ENCODE data around the gene IL26.

The IL26 gene

GRCh38 chr12:68225576-68226476 lies at the start of gene IL26:
TSS of gene IL26 (minus strand) at chr12:68225810. CDS start at chr12:68225756, 54 bp downstream.
- Histone ChIP-seq H3K9ac (no peak within 1 kb of the TSS), H3K36me3 (no peaks in the 10 kb centered on the region), H3K27ac (no peak within 1 kb of the TSS), H3K4me1 (peaks cover 0 to 5% (median 0%) of the 10 kb centered on the region in 10 experiments; a peak in 1 of 20 replicates), H3K27me3 (no peaks in the 10 kb centered on the region), H3K4me3 (no peak within 1 kb of the TSS), H3K4me2 (no peak within 1 kb of the TSS), H3K9me3 (replicated peaks in 1 of 11) (no peaks in the 10 kb centered on the region), H4K20me1 (no peaks in the 10 kb centered on the region)
- no peak for TF ChIP-seq Cebpa-rat (IDR thresholded peaks at IDR 0.05)

GRCh38 chr12:68272732-68273131 lies 47.1 kb upstream of the IL26 start:
- Histone ChIP-seq H3K27ac (no peak overlapping the region), H4K20me1 (no peaks in the 10 kb centered on the region), H3K4me3 (no peak overlapping the region), H3K4me2 (no peak overlapping the region), H3K9ac (no peak overlapping the region), H3K27me3 (no peaks in the 10 kb centered on the region), H3K4me1 (no peaks in the 10 kb centered on the region), H3K36me3 (no peaks in the 10 kb centered on the region), H3K9me3 (replicated peaks in 1 of 11) (no peaks in the 10 kb centered on the region)
- TF ChIP-seq Cebpa-rat (IDR thresholded peaks at IDR 0.05): no peak

GRCh38 chr12:68271346-68271745 lies 45.7 kb upstream of the IL26 start:
- no peaks in the 10 kb centered on the region for H3K9me3 ChIP-seq (replicated peaks in 1 of 11)
- no peaks in the 10 kb centered on the region for H3K27me3 ChIP-seq
- TF ChIP-seq Cebpa-rat (IDR thresholded peaks at IDR 0.05): no peak
- H3K27ac ChIP-seq: no peak overlapping the region
- no peaks in the 10 kb centered on the region for H3K4me1 ChIP-seq
- no peak overlapping the region for H3K4me2 ChIP-seq
- no peak overlapping the region for H3K9ac ChIP-seq
- no peaks in the 10 kb centered on the region for H4K20me1 ChIP-seq
- H3K36me3 ChIP-seq: no peaks in the 10 kb centered on the region
- H3K4me3 ChIP-seq: no peak overlapping the region

- TF ChIP-seq Cebpa-rat (IDR thresholded peaks at IDR 0.05): no peak
- no peaks in the 10 kb centered on the region for H3K9me3 ChIP-seq (replicated peaks in 1 of 11)
- H3K27ac ChIP-seq: no peak overlapping the region
Measured at GRCh38 chr12:68270358-68270757, 44.7 kb upstream of the IL26 start.

DNA sequence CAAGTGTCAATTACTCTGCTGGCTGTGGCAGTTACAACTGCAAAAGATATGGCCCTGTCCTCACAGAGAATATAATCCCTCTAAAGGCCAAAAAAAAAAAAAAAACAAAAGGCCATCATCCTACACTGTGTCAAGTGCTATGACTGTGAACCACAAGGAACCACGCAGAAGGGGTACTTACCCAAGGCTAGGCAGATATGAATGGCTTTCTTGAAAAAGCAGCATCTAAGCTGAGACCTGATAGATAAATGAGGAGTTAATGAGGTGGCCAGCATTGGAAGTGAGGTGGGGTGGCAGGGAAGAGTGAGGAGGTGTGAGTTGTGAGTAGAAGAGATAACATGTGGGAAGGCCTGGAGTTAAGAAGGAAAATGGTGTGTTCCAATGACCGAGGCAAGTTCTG lies 44.2 kb upstream of the IL26 start:
- H4K20me1 ChIP-seq: no peaks in the 10 kb centered on the region
- H3K27ac ChIP-seq: no peak overlapping the region
- no peak overlapping the region for H3K4me2 ChIP-seq
- H3K27me3 ChIP-seq: no peaks in the 10 kb centered on the region
- no peaks in the 10 kb centered on the region for H3K4me1 ChIP-seq
- no peaks in the 10 kb centered on the region for H3K9me3 ChIP-seq (replicated peaks in 1 of 11)
- no peak overlapping the region for H3K9ac ChIP-seq
- H3K4me3 ChIP-seq: no peak overlapping the region
- no peaks in the 10 kb centered on the region for H3K36me3 ChIP-seq
- no peak for TF ChIP-seq Cebpa-rat (IDR thresholded peaks at IDR 0.05)

More at GRCh38 chr12:68270358-68270757, 44.7 kb upstream of the IL26 start:
- H3K36me3 ChIP-seq: no peaks in the 10 kb centered on the region
- H3K4me3 ChIP-seq: no peak overlapping the region
- no peaks in the 10 kb centered on the region for H4K20me1 ChIP-seq
- H3K4me2 ChIP-seq: no peak overlapping the region
- H3K9ac ChIP-seq: no peak overlapping the region
- no peaks in the 10 kb centered on the region for H3K27me3 ChIP-seq
- H3K4me1 ChIP-seq: no peaks in the 10 kb centered on the region

DNA sequence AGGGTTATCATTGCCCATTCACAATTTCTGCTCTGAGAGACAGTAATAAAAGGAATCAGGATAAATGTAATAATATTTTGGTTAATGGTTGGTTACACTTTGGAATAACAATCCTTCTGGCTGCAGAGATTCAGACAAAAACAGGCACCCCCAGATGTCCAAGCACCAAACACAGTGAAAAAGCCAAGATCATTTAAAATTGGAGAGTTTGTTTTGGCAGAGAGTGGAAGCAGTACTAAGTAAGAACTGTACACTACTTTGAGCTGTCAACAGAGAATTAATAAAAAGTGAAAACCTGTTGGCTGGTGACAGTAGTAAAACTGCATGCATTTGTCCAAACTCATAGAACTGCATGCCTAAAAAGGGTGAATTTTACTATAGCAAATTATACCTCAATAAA lies 43.4 kb upstream of the IL26 start:
- no peak overlapping the region for H3K27ac ChIP-seq

GRCh38 chr12:68267892-68268396 lies 42.3 kb upstream of the IL26 start:
- Histone ChIP-seq H4K20me1 (no peaks in the 10 kb centered on the region), H3K9me3 (replicated peaks in 1 of 11) (no peaks in the 10 kb centered on the region), H3K36me3 (no peaks in the 10 kb centered on the region), H3K4me3 (no peak overlapping the region), H3K27me3 (no peaks in the 10 kb centered on the region), H3K4me1 (no peaks in the 10 kb centered on the region), H3K27ac (no peak overlapping the region), H3K4me2 (no peak overlapping the region), H3K9ac (no peak overlapping the region)
- no peak for TF ChIP-seq Cebpa-rat (IDR thresholded peaks at IDR 0.05)

More for the DNA sequence above, 43.4 kb upstream of the IL26 start:
- no peak overlapping the region for H3K4me2 ChIP-seq
- no peaks in the 10 kb centered on the region for H3K27me3 ChIP-seq
- H4K20me1 ChIP-seq: no peaks in the 10 kb centered on the region
- no peak overlapping the region for H3K9ac ChIP-seq
- no peak for TF ChIP-seq Cebpa-rat (IDR thresholded peaks at IDR 0.05)
- H3K36me3 ChIP-seq: no peaks in the 10 kb centered on the region
- H3K4me1 ChIP-seq: no peaks in the 10 kb centered on the region
- no peak overlapping the region for H3K4me3 ChIP-seq
- no peaks in the 10 kb centered on the region for H3K9me3 ChIP-seq (replicated peaks in 1 of 11)

DNA sequence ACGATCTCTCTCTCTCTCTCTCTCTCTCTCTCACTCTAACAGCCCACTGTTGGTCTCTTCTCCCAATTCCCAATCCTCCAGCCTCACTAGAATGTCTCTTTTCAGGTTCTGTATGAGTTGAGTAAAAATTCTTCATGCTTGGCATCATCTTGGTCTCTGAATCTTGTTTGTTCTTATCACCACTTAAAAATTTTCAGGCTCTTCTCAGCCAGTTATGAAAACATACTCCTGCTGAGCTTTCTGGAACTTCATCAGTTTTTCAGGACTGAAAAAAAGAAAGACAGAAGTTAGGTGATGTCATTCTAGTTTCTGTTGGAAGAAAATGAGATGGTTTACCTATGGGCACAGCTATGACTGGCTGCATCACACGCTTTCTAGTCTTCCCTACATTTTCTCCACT lies 39.2 kb upstream of the IL26 start:
- H3K27ac ChIP-seq: no peak overlapping the region
- no peaks in the 10 kb centered on the region for H3K9me3 ChIP-seq (replicated peaks in 1 of 11)
- H3K4me3 ChIP-seq: no peak overlapping the region
- H3K27me3 ChIP-seq: no peaks in the 10 kb centered on the region
- H3K4me2 ChIP-seq: no peak overlapping the region
- no peaks in the 10 kb centered on the region for H3K36me3 ChIP-seq
- no peak for TF ChIP-seq Cebpa-rat (IDR thresholded peaks at IDR 0.05)
- no peaks in the 10 kb centered on the region for H3K4me1 ChIP-seq
- no peaks in the 10 kb centered on the region for H4K20me1 ChIP-seq
- no peak overlapping the region for H3K9ac ChIP-seq

GRCh38 chr12:68264158-68264855 lies 38.7 kb upstream of the IL26 start:
- Histone ChIP-seq H3K36me3 (no peaks in the 10 kb centered on the region), H3K27ac (no peak overlapping the region), H3K4me2 (no peak overlapping the region), H3K4me3 (no peak overlapping the region), H3K27me3 (no peaks in the 10 kb centered on the region), H3K9me3 (replicated peaks in 1 of 11) (no peaks in the 10 kb centered on the region), H4K20me1 (no peaks in the 10 kb centered on the region), H3K9ac (no peak overlapping the region), H3K4me1 (no peaks in the 10 kb centered on the region)
- no peak for TF ChIP-seq Cebpa-rat (IDR thresholded peaks at IDR 0.05)
